ENCODE results near the gene KDM4C. TPM values are rescaled to one million over a fixed set of nuclear protein-coding genes. Genes with fewer than 3 reads are reported as not detected.

KDM4C gene
- total RNA-seq, 1 donor from 2014 or later: 57.4 TPM

DNA sequence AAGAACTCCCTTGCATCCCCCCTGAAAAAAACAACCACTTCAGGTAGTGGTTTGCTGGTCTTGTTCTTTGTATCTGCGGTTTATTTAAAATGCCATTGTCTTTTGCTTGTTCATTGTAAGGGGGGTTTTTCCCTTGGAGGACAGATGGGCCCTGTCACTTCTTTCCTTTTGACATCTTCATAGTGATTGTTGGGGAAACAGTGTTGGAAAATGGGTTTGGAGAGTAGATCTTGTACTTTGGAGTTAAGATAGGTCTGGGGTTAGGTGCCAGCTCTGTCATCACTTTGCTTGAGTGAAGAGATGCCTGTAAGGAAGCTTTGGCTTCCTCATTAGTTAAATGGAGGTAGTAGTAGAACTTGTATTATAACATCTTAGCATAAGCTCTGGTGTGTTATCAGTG is 112.4 kb downstream of the KDM4C start:
- DNase-seq: no peak

DNA sequence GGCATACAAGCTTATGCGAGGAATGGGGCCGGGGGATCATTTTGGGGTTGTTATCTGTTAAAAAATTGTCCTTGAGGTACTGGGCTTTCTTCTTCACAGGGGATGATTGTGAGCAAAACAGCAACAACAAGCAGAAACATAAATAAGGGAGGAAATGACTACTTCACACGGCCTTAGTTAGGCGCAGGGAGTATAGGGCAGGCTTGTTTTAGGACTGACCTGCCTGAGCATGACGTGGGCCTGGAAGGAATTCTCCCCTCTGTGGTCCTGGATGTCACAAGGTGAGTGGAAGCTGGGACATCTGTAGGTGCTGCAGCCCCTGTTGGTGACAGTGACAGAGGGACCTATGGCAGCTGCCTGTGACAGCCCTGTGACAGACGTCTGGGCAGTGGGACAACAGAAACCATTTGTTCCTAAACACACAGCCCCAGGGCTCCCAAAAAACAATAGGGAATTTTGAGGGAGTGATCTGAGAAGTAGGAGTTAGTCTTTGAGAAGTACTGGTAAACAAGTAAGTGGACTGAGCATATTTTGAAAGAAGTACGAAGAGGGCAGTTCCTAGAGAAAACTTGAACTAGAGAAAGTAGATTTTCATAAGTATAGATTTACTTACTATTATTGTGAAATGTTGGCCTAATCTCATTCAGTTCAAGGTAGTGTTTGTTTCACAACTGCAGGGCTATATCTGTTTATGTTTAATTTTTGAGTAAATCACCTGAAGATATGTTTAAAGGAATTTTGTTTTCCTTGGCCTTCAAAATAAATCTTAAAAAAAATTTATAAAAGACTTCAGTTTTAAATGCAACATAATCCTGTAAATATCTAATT is 113.1 kb downstream of the KDM4C start:
- DNase-seq: no peak

DNA sequence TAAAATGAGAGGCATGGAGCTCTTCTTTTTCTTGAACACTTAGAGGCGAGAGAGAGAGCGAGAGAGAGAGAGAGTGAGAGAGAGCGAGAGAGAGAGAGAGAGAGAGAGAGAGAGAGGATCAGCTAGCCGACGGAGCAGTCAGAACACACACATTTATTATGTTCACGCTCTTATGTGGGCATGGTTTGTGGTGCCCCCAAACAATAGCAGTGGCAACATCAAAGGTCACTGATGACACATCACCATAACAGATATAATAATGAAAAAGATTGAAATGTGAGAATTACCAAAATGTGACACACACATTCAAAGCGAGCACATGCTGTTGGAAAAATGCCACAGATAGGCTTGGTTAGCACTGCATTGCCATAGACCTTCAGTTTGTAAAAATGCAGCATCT is 116.1 kb downstream of the KDM4C start:
- no peak for DNase-seq

DNA sequence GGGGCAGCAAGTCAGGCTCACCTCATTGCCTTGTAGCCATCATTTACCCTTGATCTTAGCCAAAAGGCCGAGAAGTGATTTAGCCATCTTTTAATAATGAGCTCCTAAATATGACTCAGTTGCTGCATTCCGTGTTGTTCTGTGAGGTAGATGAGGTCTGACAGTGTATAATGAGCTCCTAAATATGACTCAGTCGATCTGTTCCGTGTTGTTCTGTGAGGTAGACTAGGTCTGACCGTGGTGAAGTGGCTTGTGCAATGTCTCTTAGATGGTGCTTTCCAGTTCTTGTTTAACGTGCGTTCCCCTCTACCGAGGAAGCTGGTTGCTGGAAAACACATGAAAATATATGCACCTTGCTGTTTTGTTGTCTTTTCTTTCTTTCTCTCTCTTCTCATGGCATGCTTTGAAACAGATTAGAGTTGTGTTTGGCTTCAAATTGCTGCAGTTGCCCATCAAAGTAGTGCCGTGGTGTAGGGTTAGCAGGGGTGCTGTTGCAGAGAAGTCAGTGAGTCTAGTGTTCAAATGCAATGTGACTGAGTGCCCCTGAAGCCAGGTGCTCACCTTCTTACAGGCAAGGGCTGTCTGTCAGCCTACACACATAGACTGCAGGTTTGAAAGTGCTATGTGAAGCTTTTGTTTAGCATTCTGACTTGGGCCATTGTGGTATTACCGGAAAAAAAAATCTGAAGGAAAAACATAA is 118.6 kb downstream of the KDM4C start:
- DNase-seq: no peak

DNA sequence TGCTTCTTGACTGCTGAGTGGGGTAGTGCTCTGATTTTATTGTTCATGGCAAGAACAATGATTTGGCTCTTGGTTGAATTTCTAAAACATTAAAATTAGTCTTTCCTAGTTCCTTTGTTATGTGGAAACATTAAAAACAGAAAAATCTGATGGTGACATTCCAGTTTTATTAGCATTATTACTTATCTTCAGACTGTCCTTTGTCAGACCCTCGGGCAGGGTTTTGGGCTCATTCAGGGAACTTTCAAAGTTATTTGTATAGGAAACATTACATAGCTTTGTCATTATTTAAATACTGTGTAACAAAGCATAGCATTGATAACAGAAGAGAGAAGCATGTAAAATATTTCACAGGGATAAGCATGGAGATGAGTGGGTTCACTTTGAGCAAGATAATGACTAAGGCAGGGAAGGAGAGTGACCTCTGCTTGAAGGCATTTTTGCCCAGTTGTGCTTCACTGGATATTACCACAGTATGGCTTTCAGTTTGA is 119.9 kb downstream of the KDM4C start:
- DNase-seq: no peak

DNA sequence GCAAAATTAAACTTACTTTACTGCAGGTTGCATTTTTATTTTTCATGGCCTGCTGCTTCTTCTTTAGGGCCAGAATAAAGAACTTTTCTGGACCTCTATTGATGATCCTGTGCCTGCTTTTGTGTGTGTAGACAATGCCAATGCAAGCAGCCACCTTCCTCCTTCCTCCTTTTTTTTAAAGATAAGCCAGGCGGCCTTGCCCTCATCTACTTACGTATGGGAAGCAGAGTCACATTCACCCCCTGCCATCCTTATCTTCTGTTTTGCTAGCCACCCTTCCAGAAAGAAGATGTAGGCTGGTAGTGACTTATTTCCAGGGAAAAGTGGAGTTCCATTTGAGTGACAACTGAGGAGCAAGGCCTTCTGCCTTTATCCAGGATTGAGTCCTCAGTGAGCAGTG is 122.9 kb downstream of the KDM4C start:
- DNase-seq: no peak

DNA sequence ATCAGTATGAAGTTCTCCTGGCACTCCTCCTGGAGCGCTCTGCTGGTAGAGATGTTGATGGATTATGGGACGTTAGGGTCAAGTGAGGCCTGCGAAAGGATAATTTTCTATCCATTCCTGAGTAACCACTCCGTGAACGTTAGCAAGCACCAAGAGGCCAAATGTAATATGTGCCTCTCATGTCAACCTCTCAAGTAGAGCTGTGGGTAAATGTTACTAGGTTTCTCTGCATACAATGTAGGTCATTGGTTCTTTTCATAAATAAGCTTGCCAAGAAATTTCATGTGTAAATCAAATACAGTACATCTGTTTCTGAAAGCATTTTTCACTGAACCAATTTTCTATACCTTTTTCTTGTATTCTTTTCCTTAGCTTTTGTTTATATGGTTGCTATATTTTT is 126.3 kb downstream of the KDM4C start:
- no peak for DNase-seq

DNA sequence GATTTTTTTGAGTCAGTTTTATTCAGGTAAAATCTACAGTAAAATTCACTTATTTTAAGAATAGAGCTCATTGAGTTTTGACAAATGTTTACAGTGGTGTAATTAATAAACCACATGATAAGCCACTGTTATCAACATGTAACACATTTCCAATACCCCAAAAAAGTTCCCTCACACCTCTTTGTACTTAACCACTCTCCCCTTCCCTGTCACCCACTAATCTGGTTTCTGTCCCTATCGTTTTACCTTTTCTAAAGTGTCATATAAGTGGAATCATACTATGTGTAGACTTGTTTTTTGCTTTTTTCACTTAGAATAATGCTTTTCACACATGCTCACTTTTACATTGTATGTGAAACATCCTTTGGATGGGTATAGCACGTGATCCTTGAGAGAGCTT is 127.2 kb downstream of the KDM4C start:
- no peak for DNase-seq

DNA sequence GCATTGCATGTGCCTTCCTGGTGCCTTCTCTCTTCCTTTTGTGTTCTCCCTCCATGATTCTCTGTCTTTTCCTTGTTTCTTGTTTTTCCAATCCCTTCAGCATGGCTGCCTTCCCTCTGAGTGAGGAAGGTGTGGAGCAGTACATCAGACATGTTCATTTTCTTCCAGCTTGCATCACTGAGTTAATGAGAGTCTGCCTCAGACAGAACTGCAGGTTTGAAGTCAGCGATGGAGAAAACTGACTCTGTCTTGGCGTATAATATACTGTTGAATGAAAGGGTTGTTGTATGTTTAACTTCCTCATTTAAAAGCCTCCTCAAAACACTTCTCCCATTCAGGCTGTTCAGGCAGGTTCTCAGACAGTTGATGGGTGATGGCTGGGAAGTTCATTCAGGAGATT is 129.3 kb downstream of the KDM4C start:
- DNase-seq: no peak

DNA sequence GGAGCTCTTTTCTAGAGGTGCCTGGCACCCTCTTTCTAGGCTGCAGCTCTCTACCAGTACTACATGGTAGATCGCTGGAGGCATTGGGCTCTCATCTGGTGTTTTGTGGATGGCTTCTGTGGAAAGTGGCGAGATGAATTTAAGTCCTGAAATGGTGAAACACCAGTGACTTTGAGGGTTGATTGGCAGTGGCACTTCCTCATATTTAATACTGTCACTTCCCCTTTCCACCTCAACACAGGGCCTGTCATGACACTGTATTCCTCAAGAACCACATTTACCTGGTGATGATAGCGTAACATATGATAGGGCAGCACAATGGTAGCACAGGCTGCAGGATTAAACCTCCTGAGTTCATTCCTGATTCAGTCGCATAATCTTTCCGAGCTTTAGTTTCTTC is 132.1 kb downstream of the KDM4C start:
- no peak for DNase-seq

DNA sequence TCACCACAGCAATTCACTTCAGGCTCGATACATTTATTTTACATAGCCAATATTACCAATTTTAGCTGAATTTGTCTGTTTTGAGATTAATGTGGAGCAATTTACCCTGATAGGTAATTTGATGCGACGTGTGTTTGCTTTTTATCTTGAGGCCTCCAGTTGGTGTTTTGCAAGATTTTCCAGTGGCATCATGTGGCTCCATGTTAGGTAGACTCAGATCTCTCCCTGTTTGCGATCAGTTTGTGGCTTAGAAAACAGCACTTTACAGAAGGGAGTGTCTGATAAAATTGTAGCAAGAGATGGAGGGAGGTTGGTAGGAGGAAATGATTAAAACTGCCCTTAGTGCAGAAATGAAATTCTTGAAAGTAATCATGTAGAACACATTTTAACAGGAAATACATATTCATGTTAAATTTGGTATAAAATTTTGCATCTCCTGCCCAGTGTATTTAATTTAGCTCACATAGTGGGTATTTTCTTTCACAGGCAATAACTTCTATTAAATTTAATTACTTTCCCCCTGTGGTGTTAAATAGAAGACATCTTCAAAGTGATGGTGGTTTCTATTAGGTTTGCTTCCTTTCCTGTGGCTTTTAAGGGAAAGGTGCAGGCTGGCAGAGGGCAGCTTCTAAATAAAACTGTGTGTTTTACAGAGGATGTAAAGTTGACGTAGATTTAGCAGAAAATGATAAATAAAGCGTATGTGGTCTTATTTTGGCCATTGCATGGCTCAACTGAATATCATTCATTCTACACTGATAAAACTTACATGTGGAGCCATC is 135.8 kb downstream of the KDM4C start:
- DNase-seq: no peak

DNA sequence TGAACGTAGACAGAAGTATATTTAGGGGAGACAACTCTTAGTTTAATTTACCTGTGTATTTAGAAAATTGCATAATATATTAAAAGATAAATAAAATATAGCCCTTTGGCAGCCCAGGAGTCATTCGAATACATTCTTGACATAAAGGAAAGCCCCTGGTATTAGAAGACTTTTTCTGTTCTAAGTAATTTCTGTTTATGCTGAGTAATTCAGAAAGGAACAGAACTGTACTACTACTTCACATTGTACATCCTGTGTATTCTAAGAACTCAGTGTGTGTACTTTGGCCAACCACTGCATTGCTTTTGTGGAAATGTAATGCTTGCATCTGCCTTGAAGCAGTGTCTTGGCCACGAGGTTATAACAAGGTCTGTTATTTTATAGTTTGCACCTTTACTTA is 136.4 kb downstream of the KDM4C start:
- DNase-seq: no peak

DNA sequence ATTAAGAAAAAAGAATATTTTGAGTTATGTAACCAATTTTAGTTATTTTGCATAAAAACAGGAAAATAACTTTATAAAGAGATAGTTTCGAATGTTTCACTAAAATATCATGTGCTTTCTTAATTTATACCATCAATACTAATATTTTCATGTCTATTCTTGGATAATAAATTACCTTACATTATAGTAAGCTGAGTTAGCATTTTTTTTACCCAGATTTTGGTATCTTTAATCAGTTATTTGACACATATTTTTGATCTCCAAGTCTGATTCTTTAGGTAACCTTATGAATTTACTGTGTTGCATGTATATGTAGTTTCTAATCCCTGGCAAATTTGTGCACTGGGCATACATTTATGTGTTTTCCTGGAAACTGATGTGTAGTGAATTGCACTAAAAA is 138.0 kb downstream of the KDM4C start:
- no peak for DNase-seq

DNA sequence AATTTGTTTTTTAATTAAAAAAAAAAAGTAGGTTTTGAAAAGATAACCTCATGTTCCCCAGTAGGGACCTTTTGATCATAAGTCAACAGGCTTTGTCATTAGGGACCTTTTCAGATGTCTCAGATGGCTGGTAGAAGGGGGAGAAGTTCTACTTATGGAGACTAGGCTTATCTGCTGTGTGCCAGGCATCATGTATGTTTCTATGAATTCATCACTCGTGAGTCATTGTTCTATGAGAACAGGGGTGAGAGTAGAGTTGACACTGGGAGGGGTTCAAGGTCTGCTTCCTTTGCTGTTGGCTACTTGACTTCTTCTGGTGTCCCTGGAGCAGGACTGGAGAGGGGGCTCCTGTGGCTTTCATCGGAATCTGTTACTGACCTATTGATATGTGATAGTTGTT is 138.8 kb downstream of the KDM4C start:
- DNase-seq: no peak

DNA sequence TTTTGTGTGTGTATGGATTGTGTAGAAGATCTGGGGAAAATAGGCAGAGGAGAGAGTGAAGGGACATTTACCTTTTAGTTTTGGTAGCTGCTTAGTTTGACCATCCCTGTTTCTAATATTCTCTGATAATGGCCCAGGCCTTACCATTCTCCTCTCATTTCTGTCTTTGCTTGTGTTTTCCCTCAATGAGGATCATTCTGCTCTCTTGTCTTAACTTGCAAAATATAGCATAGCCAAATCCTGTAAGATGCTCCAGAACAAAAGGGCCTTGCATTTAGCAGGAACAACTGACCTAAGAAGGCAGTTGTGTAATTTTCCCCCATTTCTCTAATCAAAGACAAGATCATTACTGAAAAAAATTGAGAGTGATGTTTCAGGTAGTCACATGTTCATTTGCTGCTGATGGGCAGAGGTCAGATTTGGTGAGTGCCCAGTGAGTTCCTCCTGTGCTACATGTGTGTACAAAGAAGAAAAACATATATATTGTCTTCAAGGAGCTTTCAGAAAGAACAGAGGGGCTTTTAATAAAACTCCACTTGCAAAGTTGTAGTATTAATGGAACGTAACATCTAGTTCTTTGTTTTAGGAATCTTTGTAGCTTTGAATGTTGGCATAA is 139.5 kb downstream of the KDM4C start:
- DNase-seq: no peak

DNA sequence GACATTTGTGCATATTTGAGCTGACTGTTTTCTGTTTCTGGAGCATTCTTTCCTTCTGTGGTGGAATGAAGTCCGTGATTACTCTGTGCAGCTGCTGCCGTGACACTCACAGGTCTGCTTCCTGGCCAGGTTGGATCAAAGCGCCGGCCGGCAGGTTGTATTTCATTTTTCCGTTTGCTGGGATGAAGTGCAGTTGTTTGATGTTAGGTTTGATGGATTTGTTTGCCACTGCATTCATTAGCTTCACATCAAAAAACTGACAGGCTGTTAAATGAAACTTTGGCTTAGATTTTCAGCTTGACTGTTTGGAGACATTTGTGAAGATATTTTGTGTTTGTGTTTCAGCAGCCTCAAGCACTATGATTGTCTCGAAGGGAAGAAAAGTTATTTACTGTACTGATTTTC is 140.1 kb downstream of the KDM4C start:
- DNase-seq: no peak

DNA sequence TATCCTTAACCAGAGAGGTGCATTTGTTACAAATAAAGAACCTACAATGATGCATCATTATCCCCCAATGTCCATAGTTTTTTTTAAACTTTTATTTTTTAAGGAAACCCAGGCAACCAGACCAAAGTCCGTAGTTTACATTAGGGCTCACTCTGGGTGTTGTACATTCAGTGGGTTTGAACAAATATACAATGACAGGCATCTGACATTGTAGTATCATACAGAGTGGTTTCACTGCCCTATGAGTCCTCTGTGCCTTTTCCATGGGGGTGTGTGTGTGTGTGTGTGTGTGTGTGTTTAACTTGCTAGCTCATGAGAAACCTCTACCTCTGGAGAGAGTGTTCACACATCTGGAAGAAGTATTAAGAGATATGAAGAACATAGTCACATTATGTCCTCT is 141.5 kb downstream of the KDM4C start:
- DNase-seq: no peak

DNA sequence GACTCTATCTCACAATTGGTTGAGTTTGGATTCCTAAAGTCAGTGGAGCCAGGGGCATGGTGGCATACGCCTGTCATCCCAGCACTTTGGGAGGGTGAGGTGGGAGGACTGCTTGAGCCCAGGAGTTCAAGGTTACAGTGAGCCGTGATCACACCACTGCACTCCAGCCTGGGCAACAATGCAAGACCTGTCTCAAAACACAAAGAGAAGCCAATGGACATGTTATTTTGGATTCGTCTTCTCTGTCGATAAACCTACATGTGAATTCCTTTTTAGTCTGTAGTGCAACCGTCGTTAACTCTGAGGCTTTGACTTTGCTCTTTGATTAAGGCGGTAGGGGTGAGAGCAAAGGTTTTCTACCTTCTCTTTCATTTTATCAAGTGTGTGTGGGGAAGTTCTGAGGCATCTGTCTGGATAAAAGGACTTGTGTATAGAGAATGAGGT is 142.7 kb downstream of the KDM4C start:
- DNase-seq: no peak

DNA sequence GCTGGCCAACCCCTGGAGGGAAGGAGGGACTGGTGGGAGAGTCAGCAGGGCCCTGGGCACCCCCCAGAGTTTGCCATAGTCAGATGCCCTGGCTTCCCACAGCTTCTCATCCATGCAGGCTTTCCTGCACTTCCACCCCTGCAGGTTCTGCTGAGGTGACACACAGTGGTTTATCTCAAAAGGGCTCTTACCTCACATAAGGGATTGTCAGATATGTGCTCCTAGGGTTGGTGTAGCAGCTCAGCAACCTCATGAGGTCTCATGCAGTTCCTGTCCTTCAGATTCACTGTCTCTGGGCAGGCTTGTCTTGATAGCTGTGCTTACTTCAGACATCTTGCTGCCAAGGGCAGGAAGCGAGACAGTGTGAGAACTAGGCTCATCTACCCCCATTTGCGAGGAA is 143.4 kb downstream of the KDM4C start:
- DNase-seq: no peak

DNA sequence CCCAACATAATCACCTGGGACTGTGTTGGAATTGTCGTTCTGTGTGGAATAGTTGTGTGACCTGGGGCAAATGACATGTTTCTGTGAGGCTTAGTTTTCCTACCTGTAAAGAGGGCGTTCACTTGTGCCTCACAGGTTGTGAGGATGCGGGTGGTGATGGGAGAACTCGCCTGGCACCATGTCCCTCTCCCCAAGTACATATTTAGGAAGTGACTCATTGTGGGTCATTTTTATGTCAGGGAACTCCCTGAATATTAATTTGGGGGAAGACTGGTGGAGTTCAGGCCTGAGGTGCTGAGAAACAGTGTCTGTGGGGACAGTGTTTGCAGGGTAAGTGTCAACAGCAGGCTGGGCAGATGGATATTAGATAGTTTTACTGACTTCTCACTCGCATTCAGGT is 144.7 kb downstream of the KDM4C start:
- DNase-seq: no peak

DNA sequence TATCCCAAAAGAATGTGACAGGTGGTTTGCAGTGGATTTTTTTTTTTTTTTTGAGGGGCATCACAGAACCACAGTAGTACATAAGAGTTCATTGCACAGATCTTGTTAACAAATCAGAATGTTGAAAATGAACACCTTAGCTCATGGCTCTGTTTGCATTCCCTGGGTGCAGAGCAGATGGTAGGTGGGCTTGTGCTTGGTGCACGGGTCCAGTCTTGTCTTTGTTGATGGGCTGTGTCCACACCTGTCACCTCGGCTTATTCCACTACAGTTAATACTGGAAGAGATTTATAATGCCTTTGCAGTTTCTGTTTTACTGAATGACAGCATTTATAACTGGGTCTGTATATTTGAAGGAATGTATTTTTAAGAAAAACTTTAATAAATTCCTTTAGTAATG is 146.6 kb downstream of the KDM4C start:
- DNase-seq: no peak

DNA sequence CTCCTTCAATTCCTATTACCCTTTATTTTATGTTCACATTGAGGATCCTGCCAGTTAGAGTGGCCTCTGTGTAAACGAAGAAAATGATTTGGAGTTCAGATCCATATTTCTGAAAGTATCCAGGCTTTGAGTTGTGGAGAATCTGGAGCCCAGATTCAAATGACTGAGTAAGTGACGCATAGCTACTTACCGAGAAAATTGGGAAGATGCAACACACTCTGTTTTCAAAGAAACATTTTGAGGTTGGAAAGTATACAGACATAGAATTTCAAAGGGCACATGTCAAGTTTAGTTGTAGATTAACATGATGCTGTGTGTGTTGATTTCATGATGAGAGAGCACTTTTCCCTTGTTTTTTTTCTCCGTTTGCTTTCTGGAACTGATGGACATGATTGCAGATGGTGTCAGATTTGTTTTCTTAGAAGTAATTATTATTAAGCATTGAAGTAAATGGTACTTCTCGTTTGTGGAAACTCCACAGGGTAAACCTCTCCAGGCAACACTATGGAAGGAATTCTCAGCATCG is 148.1 kb downstream of the KDM4C start:
- no peak for DNase-seq
